LNCaP clone FGC (cell line): ENCODE data around the gene LRRC30.

Source experiments
- DNase-seq: peaks from one replicate; pipeline ENCODE4 v3.0.0-alpha.2; 2011; ENCODE audit warnings: low read depth
- H3K4me3 ChIP-seq: 2 replicates; pipeline ENCODE4 v1.5.1; 2011; ENCODE audit warnings: mild to moderate bottlenecking, low read depth, low read length, control low read depth
- CTCF ChIP-seq: IDR thresholded peaks from 2 replicates; pipeline ENCODE4 v1.5.1; 2012; ENCODE audit warnings: mild to moderate bottlenecking; ENCODE audit not compliant: control insufficient read depth, insufficient read depth; ENCODE audit errors: extremely low read depth

The LRRC30 gene

GRCh38 chr18:7272311-7273049 lies 41.6 kb downstream of the LRRC30 start:
- DNase-seq, result peak; percentile 67
- no peak overlapping the region for H3K4me3 ChIP-seq
- peak; percentile 69 for TF ChIP-seq CTCF

- no peak overlapping the region for H3K4me3 ChIP-seq
- no peak for DNase-seq
- no peak for TF ChIP-seq CTCF
These were observed 42.5 kb downstream of the LRRC30 start for GRCh38 chr18:7273301-7273921.

GRCh38 chr18:7281579-7281978 lies 50.7 kb downstream of the LRRC30 start:
- H3K4me3 ChIP-seq, result no peak overlapping the region
- no peak for TF ChIP-seq CTCF
- no peak for DNase-seq
